SK-N-SH treated with all-trans-retinoic acid at 6 μM for 48 hours (cell line): ENCODE measurements around the gene RNASEH1.
A peak's percentile ranks its signal among the peaks of the same experiment; 100 is the strongest.
"Not testable (repeated sequence)": the region's sequence is repeated elsewhere in the genome, so short reads cannot be mapped to it uniquely, and the experiment has no call there.

Experiments
- ATAC-seq: fragments of 200-7000 bp; cut with Tn5 transposase; 3 replicates; pipeline ENCODE4 v1.9.1; 2020; ENCODE audit warnings: mild to moderate bottlenecking, moderate library complexity
- ARNTL ChIP-seq: fragments of 450-650 bp; formaldehyde crosslinking; IDR thresholded peaks from 2 replicates; pipeline ENCODE4 v1.5.0; 2020; ENCODE audit warnings: low read depth, mild to moderate bottlenecking, moderate library complexity, borderline replicate concordance
- BACH2 ChIP-seq: fragments of 250-450 bp; sonication (Bioruptor Pico); IDR thresholded peaks from 2 replicates; pipeline ENCODE4 v1.9.0; 2021; ENCODE audit warnings: mild to moderate bottlenecking, borderline replicate concordance
- CSDC2 ChIP-seq: fragments of 250-450 bp; sonication (Bioruptor Pico); IDR thresholded peaks from 2 replicates; pipeline ENCODE4 v1.5.0; 2020; ENCODE audit warnings: mild to moderate bottlenecking, moderate library complexity
- ESRRG ChIP-seq: fragments of 250-450 bp; sonication (Bioruptor Pico); IDR thresholded peaks from 2 replicates; pipeline ENCODE4 v1.6.1; 2021; ENCODE audit warnings: mild to moderate bottlenecking
- GLIS3 ChIP-seq: fragments of 250-450 bp; sonication (Bioruptor Pico); IDR thresholded peaks from 2 replicates; pipeline ENCODE4 v1.5.0; 2020; ENCODE audit warnings: mild to moderate bottlenecking, moderate library complexity
- ISL1 ChIP-seq: fragments of 250-450 bp; sonication (Bioruptor Pico); IDR thresholded peaks from 2 replicates; pipeline ENCODE4 v2.1.2; 2022; ENCODE audit warnings: mild to moderate bottlenecking, moderate library complexity
- OSR1 ChIP-seq: fragments of 250-450 bp; sonication (Bioruptor Pico); IDR thresholded peaks from 2 replicates; pipeline ENCODE4 v1.8.0; 2022; ENCODE audit warnings: moderate library complexity, mild to moderate bottlenecking, inconsistent platforms
- POU6F1 ChIP-seq: fragments of 250-450 bp; sonication (Bioruptor Pico); IDR thresholded peaks from 2 replicates; pipeline ENCODE4 v1.8.0; 2021; ENCODE audit warnings: low read depth, mild to moderate bottlenecking, moderate library complexity, borderline replicate concordance
- PPARA ChIP-seq: fragments of 250-450 bp; sonication (Bioruptor Pico); IDR thresholded peaks from 2 replicates; pipeline ENCODE4 v1.5.0; 2020; ENCODE audit warnings: mild to moderate bottlenecking, borderline replicate concordance
- RARB ChIP-seq: fragments of 250-450 bp; sonication (Bioruptor Pico); IDR thresholded peaks from 2 replicates; pipeline ENCODE4 v1.8.0; 2021; ENCODE audit warnings: mild to moderate bottlenecking, moderate library complexity
- SNAI2 ChIP-seq: fragments of 250-450 bp; sonication (Bioruptor Pico); IDR thresholded peaks from 2 replicates; pipeline ENCODE4 v1.5.0; 2020; ENCODE audit warnings: mild to moderate bottlenecking, moderate library complexity
- TCF4 ChIP-seq: fragments of 250-450 bp; sonication (Bioruptor Pico); IDR thresholded peaks from 2 replicates; pipeline ENCODE4 v1.8.0; 2021; ENCODE audit warnings: mild to moderate bottlenecking, moderate library complexity, borderline replicate concordance
- TOX ChIP-seq: fragments of 250-450 bp; sonication (Bioruptor Pico); IDR thresholded peaks from 2 replicates; pipeline ENCODE4 v1.8.0; 2021; ENCODE audit warnings: mild to moderate bottlenecking, moderate library complexity, borderline replicate concordance
- TSHZ2 ChIP-seq: fragments of 250-450 bp; sonication (Bioruptor Pico); IDR thresholded peaks from 2 replicates; pipeline ENCODE4 v1.5.0; 2020; ENCODE audit warnings: mild to moderate bottlenecking, moderate library complexity
- ZC3H10 ChIP-seq: fragments of 250-450 bp; sonication (Bioruptor Pico); IDR thresholded peaks from 2 replicates; pipeline ENCODE4 v1.5.1; 2021; ENCODE audit warnings: mild to moderate bottlenecking, moderate library complexity
- ZFP30 ChIP-seq: fragments of 450-650 bp; formaldehyde crosslinking; IDR thresholded peaks from 2 replicates; pipeline ENCODE4 v1.5.0; 2022; ENCODE audit warnings: mild to moderate bottlenecking, moderate library complexity
- ZNF70 ChIP-seq: fragments of 450-650 bp; formaldehyde crosslinking; IDR thresholded peaks from 2 replicates; pipeline ENCODE4 v1.5.0; 2020; ENCODE audit warnings: mild to moderate bottlenecking, moderate library complexity
- ZNF8 ChIP-seq: fragments of 450-650 bp; formaldehyde crosslinking; IDR thresholded peaks from 2 replicates; pipeline ENCODE4 v1.5.0; 2020; ENCODE audit warnings: mild to moderate bottlenecking, moderate library complexity
- TF ChIP-seq, protein P1 (sequence below): fragments of 250-450 bp; sonication (Bioruptor Pico); IDR thresholded peaks from 2 replicates; pipeline ENCODE4 v1.8.0; 2020; ENCODE audit warnings: mild to moderate bottlenecking, moderate library complexity, borderline replicate concordance
- TF ChIP-seq, protein P2 (sequence below): fragments of 250-450 bp; sonication (Bioruptor Pico); IDR thresholded peaks from 2 replicates; pipeline ENCODE4 v1.5.1; 2021; ENCODE audit warnings: mild to moderate bottlenecking, moderate library complexity
- TF ChIP-seq, protein P3 (sequence below): fragments of 250-450 bp; sonication (Bioruptor Pico); IDR thresholded peaks from 2 replicates; pipeline ENCODE4 v1.5.1; 2020; ENCODE audit warnings: low read depth, mild to moderate bottlenecking, moderate library complexity

RNASEH1 gene

DNA sequence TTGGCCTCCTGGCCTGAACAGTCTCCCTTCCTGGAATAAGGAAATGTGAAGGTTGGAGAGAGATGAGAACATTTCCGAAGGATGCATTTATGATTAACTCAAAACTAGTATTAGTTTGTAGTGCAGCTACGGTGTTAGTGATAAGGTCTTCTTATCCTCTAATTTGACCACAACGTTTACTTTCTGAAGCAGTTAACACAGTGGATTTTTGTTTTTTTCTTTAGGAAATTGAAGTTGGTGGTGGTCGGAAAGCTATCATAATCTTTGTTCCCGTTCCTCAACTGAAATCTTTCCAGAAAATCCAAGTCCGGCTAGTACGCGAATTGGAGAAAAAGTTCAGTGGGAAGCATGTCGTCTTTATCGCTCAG is 18.1 kb upstream of the RNASEH1 start:
- TF ChIP-seq ESRRG (CRISPR knock-in tag), result peak; percentile 72; the same call in 1 of the 2 replicates
- ATAC-seq, result not testable (repeated sequence)

- peak; percentile 39 for ATAC-seq
- TF ChIP-seq, protein P1, sequence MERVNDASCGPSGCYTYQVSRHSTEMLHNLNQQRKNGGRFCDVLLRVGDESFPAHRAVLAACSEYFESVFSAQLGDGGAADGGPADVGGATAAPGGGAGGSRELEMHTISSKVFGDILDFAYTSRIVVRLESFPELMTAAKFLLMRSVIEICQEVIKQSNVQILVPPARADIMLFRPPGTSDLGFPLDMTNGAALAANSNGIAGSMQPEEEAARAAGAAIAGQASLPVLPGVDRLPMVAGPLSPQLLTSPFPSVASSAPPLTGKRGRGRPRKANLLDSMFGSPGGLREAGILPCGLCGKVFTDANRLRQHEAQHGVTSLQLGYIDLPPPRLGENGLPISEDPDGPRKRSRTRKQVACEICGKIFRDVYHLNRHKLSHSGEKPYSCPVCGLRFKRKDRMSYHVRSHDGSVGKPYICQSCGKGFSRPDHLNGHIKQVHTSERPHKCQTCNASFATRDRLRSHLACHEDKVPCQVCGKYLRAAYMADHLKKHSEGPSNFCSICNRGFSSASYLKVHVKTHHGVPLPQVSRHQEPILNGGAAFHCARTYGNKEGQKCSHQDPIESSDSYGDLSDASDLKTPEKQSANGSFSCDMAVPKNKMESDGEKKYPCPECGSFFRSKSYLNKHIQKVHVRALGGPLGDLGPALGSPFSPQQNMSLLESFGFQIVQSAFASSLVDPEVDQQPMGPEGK, result peak; percentile 34; the same call in 1 of the 2 replicates
- TF ChIP-seq, protein P2, sequence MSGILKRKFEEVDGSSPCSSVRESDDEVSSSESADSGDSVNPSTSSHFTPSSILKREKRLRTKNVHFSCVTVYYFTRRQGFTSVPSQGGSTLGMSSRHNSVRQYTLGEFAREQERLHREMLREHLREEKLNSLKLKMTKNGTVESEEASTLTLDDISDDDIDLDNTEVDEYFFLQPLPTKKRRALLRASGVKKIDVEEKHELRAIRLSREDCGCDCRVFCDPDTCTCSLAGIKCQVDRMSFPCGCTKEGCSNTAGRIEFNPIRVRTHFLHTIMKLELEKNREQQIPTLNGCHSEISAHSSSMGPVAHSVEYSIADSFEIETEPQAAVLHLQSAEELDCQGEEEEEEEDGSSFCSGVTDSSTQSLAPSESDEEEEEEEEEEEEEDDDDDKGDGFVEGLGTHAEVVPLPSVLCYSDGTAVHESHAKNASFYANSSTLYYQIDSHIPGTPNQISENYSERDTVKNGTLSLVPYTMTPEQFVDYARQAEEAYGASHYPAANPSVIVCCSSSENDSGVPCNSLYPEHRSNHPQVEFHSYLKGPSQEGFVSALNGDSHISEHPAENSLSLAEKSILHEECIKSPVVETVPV (CRISPR knock-in tag), result no peak
Observed at GRCh38 chr2:3575534-3576262, 17.6 kb upstream of the RNASEH1 start.

DNA sequence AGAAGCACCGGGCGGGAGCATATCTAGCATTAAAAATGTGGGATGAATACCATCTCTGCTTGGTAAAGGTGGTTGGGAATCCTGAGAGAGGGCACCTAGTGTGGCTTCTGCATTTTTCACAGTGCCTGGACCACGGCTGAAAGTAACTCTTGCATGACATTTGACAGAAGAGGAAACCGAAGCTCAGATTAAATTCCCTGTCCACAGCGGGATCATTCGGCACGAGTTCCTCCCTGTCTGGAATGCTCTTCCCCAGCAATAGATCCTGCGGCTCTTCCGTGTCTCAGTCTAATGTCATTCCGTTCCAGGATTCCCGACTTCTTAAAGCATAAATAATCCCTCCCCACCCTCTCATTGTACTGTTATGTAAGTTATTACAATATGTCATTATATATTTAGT is 16.0 kb upstream of the RNASEH1 start:
- TF ChIP-seq ARNTL (CRISPR knock-in tag), result no peak
- no peak for TF ChIP-seq ZC3H10 (CRISPR knock-in tag)
- no peak for TF ChIP-seq GLIS3
- TF ChIP-seq ESRRG (CRISPR knock-in tag), result no peak
- TF ChIP-seq ZFP30 (CRISPR knock-in tag), result no peak
- TF ChIP-seq RARB, result no peak
- TF ChIP-seq SNAI2, result no peak
- TF ChIP-seq TOX, result no peak
- no peak for TF ChIP-seq OSR1 (CRISPR knock-in tag)
- no peak for TF ChIP-seq ZNF70 (CRISPR knock-in tag)
- TF ChIP-seq, protein P1, result no peak
- TF ChIP-seq PPARA (CRISPR knock-in tag), result no peak
- TF ChIP-seq TSHZ2 (CRISPR knock-in tag), result no peak
- TF ChIP-seq CSDC2 (CRISPR knock-in tag), result no peak
- no peak for TF ChIP-seq BACH2
- TF ChIP-seq, protein P2 (CRISPR knock-in tag), result no peak
- ATAC-seq, result no peak

GRCh38 chr2:3572620-3573019 is 14.5 kb upstream of the RNASEH1 start:
- no peak for ATAC-seq
- TF ChIP-seq ISL1 (CRISPR knock-in tag), result no peak
- TF ChIP-seq OSR1 (CRISPR knock-in tag), result no peak
- TF ChIP-seq RARB, result no peak
- TF ChIP-seq, protein P3, sequence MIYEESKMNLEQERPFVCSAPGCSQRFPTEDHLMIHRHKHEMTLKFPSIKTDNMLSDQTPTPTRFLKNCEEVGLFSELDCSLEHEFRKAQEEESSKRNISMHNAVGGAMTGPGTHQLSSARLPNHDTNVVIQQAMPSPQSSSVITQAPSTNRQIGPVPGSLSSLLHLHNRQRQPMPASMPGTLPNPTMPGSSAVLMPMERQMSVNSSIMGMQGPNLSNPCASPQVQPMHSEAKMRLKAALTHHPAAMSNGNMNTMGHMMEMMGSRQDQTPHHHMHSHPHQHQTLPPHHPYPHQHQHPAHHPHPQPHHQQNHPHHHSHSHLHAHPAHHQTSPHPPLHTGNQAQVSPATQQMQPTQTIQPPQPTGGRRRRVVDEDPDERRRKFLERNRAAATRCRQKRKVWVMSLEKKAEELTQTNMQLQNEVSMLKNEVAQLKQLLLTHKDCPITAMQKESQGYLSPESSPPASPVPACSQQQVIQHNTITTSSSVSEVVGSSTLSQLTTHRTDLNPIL, result no peak
- TF ChIP-seq POU6F1 (CRISPR knock-in tag), result no peak
- no peak for TF ChIP-seq ZNF70 (CRISPR knock-in tag)
- no peak for TF ChIP-seq ZNF8 (CRISPR knock-in tag)
- no peak for TF ChIP-seq PPARA (CRISPR knock-in tag)
- TF ChIP-seq, protein P1, result no peak
- TF ChIP-seq ESRRG (CRISPR knock-in tag), result no peak
- TF ChIP-seq SNAI2, result no peak
- no peak for TF ChIP-seq TCF4 (CRISPR knock-in tag)
- no peak for TF ChIP-seq BACH2
- no peak for TF ChIP-seq TOX
- TF ChIP-seq ZC3H10 (CRISPR knock-in tag), result no peak
